HepG2 (cell line): ENCODE results near the gene MAPK8IP3. TPM values are rescaled to one million over a fixed set of nuclear protein-coding genes. Genes with fewer than 3 reads are reported as not detected.
A peak's percentile ranks its signal among the peaks of the same experiment; 100 is the strongest.

Experiments
- KDM5B ChIP-seq: sonication (generic); formaldehyde crosslinking; IDR thresholded peaks from 2 replicates; pipeline ENCODE4 v1.4.0; 2020; ENCODE audit warnings: missing genetic modification reagents, mild to moderate bottlenecking, borderline replicate concordance
- KDM6A ChIP-seq: IDR thresholded peaks from 2 replicates; pipeline ENCODE4 v1.6.1; 2016; ENCODE audit warnings: low read depth
- MXD4 ChIP-seq: IDR thresholded peaks from 2 replicates; pipeline ENCODE4 v1.6.1; 2016; ENCODE audit warnings: mild to moderate bottlenecking, missing biosample characterization, missing genetic modification reagents
- SP5 ChIP-seq: IDR thresholded peaks from 2 replicates; pipeline ENCODE4 v1.6.1; 2016; ENCODE audit warnings: low read depth, borderline replicate concordance
- TEF ChIP-seq: sonication (generic); formaldehyde crosslinking; IDR thresholded peaks from 2 replicates; pipeline ENCODE4 v1.5.0; 2020; ENCODE audit warnings: missing genetic modification reagents
- UBTF ChIP-seq: sonication (generic); formaldehyde crosslinking; IDR thresholded peaks from 2 replicates; pipeline ENCODE4 v1.4.0; 2020; ENCODE audit warnings: mild to moderate bottlenecking, missing genetic modification reagents
- ZNF333 ChIP-seq: sonication (generic); formaldehyde crosslinking; IDR thresholded peaks from 2 replicates; pipeline ENCODE4 v1.4.0; 2020; ENCODE audit warnings: mild to moderate bottlenecking, missing genetic modification reagents, borderline replicate concordance
- ZNF580 ChIP-seq: IDR thresholded peaks from 2 replicates; pipeline ENCODE4 v1.6.1; 2016; ENCODE audit warnings: low read depth, borderline replicate concordance
- polyA plus RNA-seq, 8 experiments: library from polyadenylated mRNA; depleted of rRNA in 3 of 8; stranded (reverse) in 7 of 8; unstranded in 1 of 8; fragments of >200 nt; fragmentation: Illumina TruSeq in 4 of 8; extraction: Trizol in 4 of 8; gene quantifications; 2 replicates each; pipeline versions ENCODE4 v1.2.1 to v1.2.3, GENCODE V29; 2011 to 2016; ENCODE audit warnings: low read depth in 4 of 8, missing spikeins in 1 of 8, mixed read lengths in 1 of 8; ENCODE audit not compliant: insufficient read depth in 1 of 8
- total RNA-seq, 5 experiments: library from RNA; depleted of rRNA; stranded (reverse); fragments of >200 nt; fragmentation: Illumina TruSeq; extraction: Trizol; gene quantifications; 2 replicates each; pipeline ENCODE4 v1.2.3, GENCODE V29; 2016; ENCODE audit warnings: low read depth in 1 of 5
- TF ChIP-seq, protein P1 (sequence below): sonication (generic); formaldehyde crosslinking; IDR thresholded peaks from 2 replicates; pipeline ENCODE4 v1.4.0; 2020; ENCODE audit warnings: missing genetic modification reagents, borderline replicate concordance
- TF ChIP-seq, protein P2 (sequence below): sonication (generic); formaldehyde crosslinking; IDR thresholded peaks from 2 replicates; pipeline ENCODE4 v1.9.0; 2022; ENCODE audit warnings: missing genetic modification reagents, mild to moderate bottlenecking, borderline replicate concordance
- TF ChIP-seq, protein P3 (sequence below): sonication (generic); formaldehyde crosslinking; IDR thresholded peaks from 2 replicates; pipeline ENCODE4 v1.9.0; 2022; ENCODE audit warnings: low read depth, missing genetic modification reagents
- TF ChIP-seq, protein P4 (sequence below): sonication (generic); formaldehyde crosslinking; IDR thresholded peaks from 2 replicates; pipeline ENCODE4 v1.4.0; 2020; ENCODE audit warnings: missing genetic modification reagents
- TF ChIP-seq, protein P5 (sequence below): sonication (generic); formaldehyde crosslinking; IDR thresholded peaks from 2 replicates; pipeline ENCODE4 v1.4.0; 2020; ENCODE audit warnings: low read depth, missing genetic modification reagents

Gene MAPK8IP3
- total and polyA plus RNA-seq, 2 of the 13 experiments (the other 11 are each of a cell fraction or from before 2014, with no cell fraction given): 25.1 to 41.7 TPM

GRCh38 chr16:1794221-1794871 lies 88.4 kb downstream of the MAPK8IP3 start (continued):
- TF ChIP-seq, protein P1, sequence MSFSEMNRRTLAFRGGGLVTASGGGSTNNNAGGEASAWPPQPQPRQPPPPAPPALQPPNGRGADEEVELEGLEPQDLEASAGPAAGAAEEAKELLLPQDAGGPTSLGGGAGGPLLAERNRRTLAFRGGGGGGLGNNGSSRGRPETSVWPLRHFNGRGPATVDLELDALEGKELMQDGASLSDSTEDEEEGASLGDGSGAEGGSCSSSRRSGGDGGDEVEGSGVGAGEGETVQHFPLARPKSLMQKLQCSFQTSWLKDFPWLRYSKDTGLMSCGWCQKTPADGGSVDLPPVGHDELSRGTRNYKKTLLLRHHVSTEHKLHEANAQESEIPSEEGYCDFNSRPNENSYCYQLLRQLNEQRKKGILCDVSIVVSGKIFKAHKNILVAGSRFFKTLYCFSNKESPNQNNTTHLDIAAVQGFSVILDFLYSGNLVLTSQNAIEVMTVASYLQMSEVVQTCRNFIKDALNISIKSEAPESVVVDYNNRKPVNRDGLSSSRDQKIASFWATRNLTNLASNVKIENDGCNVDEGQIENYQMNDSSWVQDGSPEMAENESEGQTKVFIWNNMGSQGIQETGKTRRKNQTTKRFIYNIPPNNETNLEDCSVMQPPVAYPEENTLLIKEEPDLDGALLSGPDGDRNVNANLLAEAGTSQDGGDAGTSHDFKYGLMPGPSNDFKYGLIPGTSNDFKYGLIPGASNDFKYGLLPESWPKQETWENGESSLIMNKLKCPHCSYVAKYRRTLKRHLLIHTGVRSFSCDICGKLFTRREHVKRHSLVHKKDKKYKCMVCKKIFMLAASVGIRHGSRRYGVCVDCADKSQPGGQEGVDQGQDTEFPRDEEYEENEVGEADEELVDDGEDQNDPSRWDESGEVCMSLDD (CRISPR knock-in tag): peak; percentile 32; the same call in 1 of the 2 replicates
- TF ChIP-seq MXD4 (peak; percentile 56; the same call in 1 of the 2 replicates), UBTF (CRISPR knock-in tag) (peak; percentile 80), KDM6A (peak; percentile 88), KDM5B (peak; percentile 30; the same call in 1 of the 2 replicates), TEF (CRISPR knock-in tag) (no peak), ZNF333 (CRISPR knock-in tag) (0 out of 2 replicates have a peak, but pooled peaks have one; percentile 82), SP5 (peak; percentile 84), ZNF580 (CRISPR knock-in tag) (0 out of 2 replicates have a peak, but pooled peaks have one; percentile 34)
- TF ChIP-seq, protein P2, sequence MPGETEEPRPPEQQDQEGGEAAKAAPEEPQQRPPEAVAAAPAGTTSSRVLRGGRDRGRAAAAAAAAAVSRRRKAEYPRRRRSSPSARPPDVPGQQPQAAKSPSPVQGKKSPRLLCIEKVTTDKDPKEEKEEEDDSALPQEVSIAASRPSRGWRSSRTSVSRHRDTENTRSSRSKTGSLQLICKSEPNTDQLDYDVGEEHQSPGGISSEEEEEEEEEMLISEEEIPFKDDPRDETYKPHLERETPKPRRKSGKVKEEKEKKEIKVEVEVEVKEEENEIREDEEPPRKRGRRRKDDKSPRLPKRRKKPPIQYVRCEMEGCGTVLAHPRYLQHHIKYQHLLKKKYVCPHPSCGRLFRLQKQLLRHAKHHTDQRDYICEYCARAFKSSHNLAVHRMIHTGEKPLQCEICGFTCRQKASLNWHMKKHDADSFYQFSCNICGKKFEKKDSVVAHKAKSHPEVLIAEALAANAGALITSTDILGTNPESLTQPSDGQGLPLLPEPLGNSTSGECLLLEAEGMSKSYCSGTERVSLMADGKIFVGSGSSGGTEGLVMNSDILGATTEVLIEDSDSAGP (CRISPR knock-in tag): peak; percentile 70; the same call in 1 of the 2 replicates
- TF ChIP-seq, protein P3, sequence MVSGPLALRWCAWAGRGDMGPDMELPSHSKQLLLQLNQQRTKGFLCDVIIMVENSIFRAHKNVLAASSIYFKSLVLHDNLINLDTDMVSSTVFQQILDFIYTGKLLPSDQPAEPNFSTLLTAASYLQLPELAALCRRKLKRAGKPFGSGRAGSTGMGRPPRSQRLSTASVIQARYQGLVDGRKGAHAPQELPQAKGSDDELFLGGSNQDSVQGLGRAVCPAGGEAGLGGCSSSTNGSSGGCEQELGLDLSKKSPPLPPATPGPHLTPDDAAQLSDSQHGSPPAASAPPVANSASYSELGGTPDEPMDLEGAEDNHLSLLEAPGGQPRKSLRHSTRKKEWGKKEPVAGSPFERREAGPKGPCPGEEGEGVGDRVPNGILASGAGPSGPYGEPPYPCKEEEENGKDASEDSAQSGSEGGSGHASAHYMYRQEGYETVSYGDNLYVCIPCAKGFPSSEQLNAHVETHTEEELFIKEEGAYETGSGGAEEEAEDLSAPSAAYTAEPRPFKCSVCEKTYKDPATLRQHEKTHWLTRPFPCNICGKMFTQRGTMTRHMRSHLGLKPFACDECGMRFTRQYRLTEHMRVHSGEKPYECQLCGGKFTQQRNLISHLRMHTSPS (CRISPR knock-in tag): peak; percentile 80
- TF ChIP-seq, protein P4, sequence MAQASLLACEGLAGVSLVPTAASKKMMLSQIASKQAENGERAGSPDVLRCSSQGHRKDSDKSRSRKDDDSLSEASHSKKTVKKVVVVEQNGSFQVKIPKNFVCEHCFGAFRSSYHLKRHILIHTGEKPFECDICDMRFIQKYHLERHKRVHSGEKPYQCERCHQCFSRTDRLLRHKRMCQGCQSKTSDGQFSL (CRISPR knock-in tag): 0 out of 2 replicates have a peak, but pooled peaks have one; percentile 57
- TF ChIP-seq, protein P5, sequence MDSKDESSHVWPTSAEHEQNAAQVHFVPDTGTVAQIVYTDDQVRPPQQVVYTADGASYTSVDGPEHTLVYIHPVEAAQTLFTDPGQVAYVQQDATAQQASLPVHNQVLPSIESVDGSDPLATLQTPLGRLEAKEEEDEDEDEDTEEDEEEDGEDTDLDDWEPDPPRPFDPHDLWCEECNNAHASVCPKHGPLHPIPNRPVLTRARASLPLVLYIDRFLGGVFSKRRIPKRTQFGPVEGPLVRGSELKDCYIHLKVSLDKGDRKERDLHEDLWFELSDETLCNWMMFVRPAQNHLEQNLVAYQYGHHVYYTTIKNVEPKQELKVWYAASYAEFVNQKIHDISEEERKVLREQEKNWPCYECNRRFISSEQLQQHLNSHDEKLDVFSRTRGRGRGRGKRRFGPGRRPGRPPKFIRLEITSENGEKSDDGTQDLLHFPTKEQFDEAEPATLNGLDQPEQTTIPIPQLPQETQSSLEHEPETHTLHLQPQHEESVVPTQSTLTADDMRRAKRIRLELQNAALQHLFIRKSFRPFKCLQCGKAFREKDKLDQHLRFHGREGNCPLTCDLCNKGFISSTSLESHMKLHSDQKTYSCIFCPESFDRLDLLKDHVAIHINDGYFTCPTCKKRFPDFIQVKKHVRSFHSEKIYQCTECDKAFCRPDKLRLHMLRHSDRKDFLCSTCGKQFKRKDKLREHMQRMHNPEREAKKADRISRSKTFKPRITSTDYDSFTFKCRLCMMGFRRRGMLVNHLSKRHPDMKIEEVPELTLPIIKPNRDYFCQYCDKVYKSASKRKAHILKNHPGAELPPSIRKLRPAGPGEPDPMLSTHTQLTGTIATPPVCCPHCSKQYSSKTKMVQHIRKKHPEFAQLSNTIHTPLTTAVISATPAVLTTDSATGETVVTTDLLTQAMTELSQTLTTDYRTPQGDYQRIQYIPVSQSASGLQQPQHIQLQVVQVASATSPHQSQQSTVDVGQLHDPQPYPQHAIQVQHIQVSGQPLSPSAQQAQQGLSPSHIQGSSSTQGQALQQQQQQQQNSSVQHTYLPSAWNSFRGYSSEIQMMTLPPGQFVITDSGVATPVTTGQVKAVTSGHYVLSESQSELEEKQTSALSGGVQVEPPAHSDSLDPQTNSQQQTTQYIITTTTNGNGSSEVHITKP: peak; percentile 87
